NCI-H146 treated with DMSO at 0.1 percent for 48 hours (cell line): Measurements from ENCODE around the gene CDH4.
"Not testable (repeated sequence)": the region's sequence is repeated elsewhere in the genome, so short reads cannot be mapped to it uniquely, and the experiment has no call there.

Source experiments
- DNase-seq: peaks from one replicate; lab custom pipeline; 2025; ENCODE audit not compliant: unreplicated experiment; lab: John Stamatoyannopoulos, UW

The CDH4 gene

GRCh38 chr20:61973515-61974356 lies 721.7 kb downstream of the CDH4 start:
- no peak for DNase-seq

GRCh38 chr20:61974357-61974665 lies 722.2 kb downstream of the CDH4 start:
- peak; percentile 21 for DNase-seq

- DNase-seq, result no peak
These were observed 723.5 kb downstream of the CDH4 start for GRCh38 chr20:61975407-61976129.

- no peak for DNase-seq
These were observed 724.2 kb downstream of the CDH4 start for GRCh38 chr20:61976263-61976643.

- peak; percentile 47 for DNase-seq
These were observed 724.8 kb downstream of the CDH4 start for GRCh38 chr20:61976644-61977418.

- no peak for DNase-seq
These were observed 725.3 kb downstream of the CDH4 start for GRCh38 chr20:61977419-61977786.

- no peak for DNase-seq
These were observed 726.4 kb downstream of the CDH4 start for GRCh38 chr20:61978491-61978890.

GRCh38 chr20:61979090-61979489 lies 727.0 kb downstream of the CDH4 start:
- DNase-seq, result no peak

- no peak for DNase-seq
These were observed 727.9 kb downstream of the CDH4 start for GRCh38 chr20:61979701-61980635.

- no peak for DNase-seq
These were observed 728.9 kb downstream of the CDH4 start for GRCh38 chr20:61980647-61981583.

GRCh38 chr20:61981691-61982090 lies 729.6 kb downstream of the CDH4 start:
- not testable (repeated sequence) for DNase-seq

- no peak for DNase-seq
These were observed 730.3 kb downstream of the CDH4 start for GRCh38 chr20:61982191-61982950.

- no peak for DNase-seq
These were observed 730.9 kb downstream of the CDH4 start for GRCh38 chr20:61982951-61983315.

- no peak for DNase-seq
These were observed 731.9 kb downstream of the CDH4 start for GRCh38 chr20:61983965-61984364.

- not testable (repeated sequence) for DNase-seq
These were observed 732.4 kb downstream of the CDH4 start for GRCh38 chr20:61984431-61984830.

GRCh38 chr20:61985096-61985495 lies 733.0 kb downstream of the CDH4 start:
- DNase-seq, result no peak

- no peak for DNase-seq
These were observed 734.8 kb downstream of the CDH4 start for GRCh38 chr20:61986762-61987321.

- no peak for DNase-seq
These were observed 736.6 kb downstream of the CDH4 start for GRCh38 chr20:61988665-61989064.

- DNase-seq, result no peak
These were observed 737.7 kb downstream of the CDH4 start for GRCh38 chr20:61989741-61990140.
